NCI-H1436 (cell line): ENCODE data around the gene SDC1.

Source experiments
- DNase-seq: peaks from one replicate; lab custom pipeline; 2025; lab: John Stamatoyannopoulos, UW

Gene SDC1

DNA sequence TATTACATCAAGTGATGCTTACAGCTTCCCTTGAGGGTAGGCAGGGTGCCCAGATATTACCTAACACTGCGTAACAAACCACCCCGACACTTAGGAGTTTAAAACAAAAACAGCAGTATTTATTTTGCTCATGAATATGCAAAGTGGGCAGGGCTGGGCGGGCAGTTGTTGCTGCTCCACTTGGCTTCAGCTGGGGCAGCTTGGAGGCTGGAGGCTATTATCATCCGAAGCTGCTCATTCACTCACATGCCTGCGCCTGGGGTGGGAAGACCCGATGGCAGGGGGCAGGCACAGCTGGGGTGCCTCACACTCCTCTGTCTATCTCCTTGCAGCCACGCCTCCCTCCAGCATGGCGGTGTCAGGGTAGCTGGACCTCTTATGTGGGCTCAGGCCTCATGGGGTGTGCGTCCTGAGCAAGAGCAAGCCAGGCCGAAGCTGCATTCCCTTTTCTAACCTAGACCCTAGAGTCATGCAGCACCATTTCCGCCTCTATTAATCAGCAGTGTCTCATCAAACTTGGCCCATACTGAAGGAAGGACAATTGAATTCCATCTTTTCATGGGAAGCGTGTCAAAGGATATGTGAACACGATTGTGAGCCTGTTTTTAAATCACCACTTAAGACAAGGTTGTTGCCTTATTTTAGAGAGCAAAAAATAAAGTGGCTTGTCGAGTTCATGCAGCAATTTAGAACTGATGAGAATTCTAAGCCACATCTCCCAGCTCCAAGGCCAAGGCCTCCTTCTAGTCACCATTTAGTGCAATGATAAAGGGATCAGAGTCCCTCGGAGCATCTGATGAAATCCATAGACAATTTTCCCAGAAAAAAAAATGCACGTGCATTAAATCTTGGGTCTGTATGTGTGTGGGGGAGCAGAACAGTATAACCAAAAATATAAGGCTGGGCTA, 54.9 kb downstream of the SDC1 start:
- DNase-seq, result no peak

DNA sequence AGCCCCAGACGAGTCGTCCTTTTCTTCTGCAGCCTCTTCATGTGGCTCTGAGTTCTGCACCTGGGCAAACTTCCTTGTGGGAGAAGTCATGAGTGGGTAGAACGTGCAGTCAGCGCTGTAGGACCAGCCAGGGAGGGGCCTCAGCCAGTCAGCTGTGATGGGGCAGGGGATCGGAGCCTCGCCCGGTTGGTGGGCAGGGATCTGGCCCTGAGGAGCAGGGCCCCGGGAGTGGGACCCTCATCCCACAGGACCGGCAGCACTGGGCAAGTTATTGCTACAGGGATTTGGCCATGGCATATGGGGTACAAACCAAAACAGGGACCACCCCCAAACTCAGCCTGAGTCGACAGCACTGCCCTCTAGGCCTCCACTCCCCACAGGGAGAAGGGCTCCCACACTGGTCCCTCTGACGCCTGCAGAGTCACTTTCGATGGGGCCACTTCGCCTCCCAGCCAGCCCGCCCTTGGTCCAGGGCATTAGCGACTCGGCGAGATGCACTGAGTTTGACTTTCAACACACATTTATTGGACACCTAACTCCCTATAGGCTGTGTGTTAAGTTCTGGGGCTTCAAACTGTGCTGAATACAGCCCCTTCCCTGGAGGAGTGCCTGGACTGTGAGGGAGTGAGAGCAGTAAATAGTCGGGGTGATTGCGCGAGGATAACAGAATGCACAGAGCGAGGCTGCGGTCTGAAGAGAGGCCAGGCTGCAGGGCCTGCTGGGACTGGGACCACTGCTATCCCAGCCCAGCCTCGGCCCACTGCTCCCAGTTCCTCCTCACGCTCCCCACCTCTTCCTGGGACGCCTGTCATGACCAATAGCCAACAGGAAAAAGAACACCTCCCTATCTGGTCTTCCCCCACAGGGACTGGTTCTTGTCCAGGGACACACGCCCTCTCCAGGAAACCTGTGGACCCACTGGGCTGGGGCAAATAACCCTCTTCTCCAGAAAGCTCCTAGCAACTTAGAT, 55.9 kb downstream of the SDC1 start:
- DNase-seq, result no peak

DNA sequence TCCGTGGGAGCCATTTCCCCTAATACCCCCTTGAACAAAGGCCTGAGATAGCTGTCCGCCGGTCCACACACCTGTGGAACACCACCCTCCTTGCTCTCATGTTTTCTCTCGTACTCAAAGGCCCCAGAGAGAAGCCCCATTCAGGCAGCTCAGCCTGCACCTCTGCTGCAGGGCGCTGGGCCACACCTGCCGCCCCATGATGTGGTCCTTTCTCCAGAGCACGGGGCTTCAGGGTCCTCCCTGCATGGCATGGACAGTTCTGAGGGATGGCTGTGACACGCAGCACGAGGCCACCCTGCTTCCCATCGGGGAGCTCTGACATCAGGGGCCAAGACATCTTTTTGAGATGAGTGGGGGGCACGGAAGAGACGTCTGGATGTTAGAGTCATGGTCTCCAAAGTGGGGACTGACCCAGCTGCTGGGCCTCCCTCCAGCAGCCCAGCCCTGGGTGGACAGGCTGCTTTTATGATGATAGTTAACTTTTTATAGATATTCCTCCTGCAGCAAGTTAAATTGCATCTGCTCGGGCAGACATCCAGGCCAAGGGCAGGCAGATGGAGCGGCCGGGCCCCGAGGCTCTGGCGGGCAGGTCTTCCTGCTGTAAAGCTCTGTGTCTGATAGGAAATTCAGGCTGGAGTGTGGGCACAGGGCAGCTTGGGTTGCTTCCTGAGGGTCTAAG, 56.7 kb downstream of the SDC1 start:
- DNase-seq, result no peak

DNA sequence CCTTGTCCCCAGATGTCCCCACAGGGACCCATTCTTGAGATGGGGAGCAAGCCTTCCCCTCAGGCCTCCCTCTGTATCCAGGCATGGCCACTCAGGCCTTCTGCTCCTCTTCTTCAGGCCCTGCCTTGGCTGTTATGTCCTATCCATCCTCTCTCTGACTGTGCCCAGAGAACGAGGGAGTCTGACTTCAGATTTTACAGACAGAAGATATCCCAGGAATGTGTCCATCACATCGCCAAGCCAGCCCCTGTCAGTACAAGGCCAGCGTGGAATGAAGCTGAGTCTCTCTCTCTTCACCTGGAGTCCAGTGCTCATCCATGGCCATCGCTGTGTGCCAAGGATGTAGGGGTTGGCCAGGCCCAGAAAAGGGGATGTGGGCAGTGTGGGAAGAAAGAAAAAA, 57.6 kb downstream of the SDC1 start:
- DNase-seq, result no peak

DNA sequence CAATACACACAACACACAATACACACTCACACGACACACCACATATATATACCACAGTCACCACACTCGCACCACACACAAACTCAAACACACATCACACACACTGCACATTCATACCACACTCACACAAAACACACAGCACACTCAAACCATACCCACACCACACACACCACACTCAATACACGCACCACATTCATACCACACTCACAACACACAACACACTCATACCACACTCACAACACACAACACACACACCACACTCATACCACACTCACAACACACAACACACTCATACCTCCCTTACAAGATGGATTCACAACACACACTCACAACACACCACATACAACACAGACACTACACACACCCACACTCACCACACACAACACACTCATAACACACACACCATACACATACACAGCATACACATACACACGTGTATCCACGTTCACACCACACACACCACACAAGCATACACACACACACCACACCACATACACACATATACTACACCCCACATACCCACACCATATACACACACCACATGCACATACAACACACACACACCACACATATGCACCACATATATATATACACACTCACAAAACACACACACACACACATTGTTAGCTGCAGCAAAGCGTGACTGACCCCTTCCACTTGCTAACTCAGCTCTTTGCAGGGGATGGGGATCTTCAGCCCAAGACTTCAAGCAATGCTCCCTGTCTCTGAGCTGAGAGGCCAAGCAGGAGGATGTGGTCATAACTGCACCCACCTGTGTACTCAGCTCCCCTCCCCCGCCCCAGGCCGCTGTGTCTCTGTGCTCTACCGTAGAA, 59.0 kb downstream of the SDC1 start:
- no peak for DNase-seq

DNA sequence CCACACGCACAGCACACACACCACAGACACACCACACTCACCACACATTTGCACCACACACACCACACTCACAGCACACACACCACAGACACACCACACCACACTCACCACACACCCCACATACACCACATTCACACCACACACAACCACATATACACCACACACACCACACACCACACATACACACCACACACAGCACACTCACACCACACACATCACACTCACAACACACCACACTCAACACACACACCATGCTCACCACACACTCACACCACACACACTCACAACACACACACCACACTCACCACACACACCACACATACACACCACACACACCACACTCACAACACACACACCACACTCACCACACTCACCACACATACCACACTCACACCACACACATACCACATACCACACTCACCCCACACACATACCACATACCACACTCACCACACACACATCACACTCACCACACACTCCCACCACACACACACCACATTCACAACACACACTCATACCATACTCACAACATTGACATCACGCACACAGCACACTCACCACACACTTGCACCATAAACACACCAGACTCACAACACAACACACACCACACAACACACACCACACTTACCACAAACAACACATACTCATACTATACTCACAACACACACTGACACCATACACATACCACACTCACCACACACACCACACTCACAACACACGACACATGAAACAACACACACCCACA, 60.0 kb downstream of the SDC1 start:
- no peak for DNase-seq

DNA sequence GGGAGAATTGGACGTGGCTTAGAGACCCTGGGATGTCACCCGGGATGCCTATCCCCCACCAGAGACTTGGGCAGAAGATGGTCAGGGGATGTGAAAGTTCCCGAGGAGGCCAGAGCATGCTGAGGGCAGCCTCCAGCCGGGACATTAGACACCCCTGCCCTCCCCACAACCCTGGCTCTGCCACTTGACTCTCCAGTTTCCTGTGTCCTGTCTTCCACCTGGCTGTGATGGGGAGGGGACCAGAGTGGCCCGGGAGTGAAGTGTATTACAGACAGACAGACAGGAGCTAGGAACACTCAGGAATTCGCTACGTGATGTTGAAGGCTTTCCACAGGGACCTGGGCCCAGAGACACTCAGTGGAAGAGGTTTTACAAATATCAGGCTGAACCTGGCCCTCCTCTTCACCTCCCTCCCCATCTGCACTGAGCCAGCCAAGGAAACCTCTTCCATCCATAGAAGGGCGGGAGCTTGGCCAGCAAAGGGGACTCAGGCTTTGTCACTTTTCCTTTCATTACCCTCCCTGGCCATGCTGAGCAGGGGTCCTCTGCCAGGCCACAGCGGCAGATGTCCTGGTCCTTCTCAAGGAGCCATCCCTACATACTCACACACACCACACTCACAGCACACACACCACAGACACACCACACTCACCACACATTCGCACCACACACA, 60.7 kb downstream of the SDC1 start:
- no peak for DNase-seq

DNA sequence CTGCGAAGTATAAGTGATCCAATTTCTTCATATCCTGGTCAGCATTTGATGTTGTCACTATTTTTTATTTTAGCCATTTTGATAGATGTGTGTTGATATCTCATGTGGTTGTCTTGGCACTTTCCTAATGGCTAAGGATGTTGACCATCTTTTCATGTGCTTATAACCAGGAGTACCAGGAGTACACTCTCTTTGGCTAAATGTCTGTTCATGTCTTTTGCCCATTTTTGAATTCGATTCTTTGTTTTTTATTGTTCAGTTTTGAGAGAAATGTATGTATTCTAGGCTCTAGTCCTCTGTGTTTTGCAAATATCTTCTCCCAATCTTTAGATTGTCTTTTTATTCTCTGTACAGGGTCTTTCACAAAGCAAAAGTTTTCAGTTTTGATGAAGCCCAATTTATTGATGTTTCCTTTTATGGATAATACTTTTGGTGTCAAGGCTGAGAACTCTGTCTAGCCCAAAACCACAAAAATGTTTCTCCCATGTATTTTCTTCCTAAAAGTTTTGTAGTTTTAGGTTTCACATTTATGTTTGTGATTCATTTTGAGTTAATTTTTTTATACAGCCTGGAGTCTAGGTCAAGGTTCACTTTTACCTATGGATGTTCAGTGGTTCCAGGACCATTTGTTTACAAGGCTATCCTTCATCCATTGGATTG, 65.4 kb downstream of the SDC1 start:
- no peak for DNase-seq

DNA sequence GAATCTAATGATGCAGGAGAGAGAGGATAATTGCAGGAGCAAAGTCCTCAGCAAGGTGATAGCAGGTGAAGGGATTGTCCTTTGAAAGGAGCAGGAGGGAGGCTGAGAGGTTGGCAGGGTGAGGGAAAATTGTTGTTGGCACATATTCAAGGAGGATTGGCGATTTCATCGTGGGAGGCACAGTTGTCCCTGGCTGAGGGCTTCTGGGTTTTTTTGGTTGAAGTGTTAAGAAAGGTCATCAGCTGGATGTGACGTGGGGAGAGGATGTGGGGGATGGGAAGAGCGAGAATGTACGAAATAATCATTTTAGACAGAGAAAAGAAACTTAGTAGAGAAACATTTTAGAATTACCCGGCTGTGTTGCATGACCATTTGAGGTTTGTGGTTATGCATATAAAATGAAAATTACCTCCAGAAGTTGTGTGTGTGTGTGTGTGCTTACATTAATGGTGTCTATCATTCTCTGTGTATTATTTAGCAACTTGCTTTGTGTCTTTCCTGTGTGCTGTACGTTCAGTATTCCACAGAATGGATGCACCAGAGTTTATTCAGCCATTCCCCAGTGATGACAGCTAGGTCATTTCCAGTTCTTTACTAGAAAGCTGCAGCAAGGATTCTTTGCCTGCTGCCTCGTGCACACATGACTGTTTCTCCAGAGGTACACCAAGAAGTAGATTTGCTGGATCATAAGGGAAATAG, 67.6 kb downstream of the SDC1 start:
- DNase-seq, result no peak

DNA sequence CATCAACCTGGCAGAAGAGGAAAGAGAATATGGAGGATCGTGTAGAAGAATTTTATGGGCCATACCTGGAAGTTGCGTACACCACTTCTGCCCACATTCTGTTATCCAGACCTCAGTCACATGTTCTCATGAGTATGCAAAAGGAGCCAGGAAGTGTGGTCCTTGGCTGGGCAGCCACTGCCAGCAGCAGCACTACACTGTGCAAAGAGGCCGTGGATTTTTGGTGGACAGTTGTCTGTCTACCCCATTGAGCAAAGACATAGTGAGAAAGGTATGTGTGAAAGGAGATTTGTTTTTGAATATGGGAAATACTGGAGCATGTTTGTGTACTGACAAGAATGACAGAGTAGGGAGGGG, 68.1 kb downstream of the SDC1 start:
- DNase-seq, result no peak

DNA sequence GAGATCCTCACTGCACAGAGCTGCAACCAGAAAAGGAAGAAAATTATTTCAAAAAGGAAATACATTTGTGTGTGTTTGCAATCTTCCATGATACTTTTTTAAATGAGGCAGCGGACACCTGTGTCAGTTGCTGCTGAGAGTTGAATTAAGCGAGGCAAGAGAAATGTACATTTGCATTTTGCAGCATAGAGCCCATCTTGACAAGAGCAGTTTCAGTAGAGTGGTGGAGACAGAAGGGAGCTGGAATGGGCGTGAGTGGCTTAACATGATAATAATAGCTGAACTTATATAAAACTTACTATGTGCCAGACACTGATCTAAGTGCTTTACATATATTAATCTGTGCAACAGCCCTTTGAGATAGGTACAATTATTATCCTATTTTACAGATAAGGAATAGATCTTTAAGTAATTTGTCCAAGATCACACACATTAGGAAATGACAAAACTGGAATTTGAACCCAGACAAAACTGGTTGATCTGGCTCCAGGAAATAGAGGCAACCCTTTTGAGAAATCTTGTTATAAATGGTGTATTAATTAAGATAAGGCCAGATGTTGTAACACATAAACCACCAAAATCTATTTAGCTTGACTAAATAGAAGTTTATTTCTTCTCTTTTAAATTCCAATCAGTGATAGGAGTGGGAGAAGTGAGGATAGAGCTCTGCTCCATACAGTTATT, 68.7 kb downstream of the SDC1 start:
- no peak for DNase-seq

DNA sequence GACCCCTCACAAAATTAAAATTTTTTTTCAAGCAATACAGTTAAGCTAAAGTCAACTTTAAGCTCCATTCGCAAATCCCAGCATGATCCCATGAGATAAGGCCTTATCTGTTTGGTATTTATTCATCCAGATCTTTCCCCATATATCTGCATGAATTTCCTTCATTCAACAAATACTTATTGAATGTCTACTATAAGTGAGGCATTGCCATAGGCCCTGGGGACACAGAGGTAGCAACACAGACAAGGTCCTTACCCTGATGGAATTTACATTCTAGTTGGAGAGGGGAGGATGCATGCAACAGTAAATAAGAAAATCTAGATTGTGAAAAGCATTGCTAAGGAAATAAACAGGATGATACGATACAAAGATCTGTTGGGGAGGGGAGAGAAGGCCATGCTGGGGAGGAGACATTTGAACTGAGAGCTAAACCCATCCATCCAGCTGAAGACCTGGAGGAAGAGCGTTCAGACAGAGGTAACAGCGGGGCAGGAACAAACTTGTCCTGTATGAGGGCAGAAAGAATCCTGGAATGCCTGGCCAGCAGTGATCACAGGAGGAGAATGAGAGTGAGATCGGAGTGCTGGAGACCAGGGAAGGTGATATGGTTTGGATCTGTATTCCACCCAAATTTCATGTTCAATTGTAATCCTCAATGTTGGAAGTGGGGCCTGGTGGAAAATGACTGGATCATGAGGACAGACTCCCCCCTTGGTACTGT, 71.6 kb downstream of the SDC1 start:
- DNase-seq, result no peak

DNA sequence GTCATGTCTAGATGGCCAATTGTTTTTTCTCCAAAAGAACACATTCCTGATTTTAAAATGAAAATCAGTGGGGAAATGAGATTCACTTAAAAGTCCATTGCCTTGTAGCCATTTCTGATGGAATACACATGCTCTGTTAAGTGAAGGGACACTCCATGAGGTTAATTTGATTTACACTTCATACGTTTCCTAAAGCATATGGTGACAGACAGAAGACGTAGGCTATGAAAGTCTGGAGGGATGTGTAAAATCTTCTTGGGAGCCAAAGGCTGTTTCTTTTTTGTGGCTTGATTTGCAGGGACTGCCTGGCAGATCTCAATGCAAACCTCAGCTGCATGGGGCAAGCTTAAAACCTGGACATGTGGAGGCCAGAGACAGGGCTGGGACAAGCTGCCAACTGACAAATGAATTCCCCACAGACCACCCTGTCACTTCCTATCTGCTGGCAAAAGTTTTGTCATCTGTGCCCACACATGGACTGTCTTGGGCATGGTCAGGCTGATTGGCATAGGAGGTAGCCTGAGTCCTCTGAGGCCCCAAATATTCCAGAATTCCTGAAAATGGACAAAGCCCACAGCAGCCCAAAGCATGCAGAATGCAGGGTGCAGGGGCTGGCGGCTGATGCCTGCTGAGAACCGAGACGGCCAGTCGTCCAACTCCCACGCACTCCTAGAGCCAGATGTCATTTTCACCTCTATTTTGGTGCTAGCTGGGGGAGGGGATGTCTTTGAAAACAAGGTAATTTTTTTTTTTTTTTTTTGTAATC, 73.9 kb downstream of the SDC1 start:
- DNase-seq, result no peak
